GM18867 (cell line): Measurements from ENCODE around the gene FAM120B.

Experiments
- ATAC-seq: cut with Tn5 transposase; IDR thresholded peaks from one replicate; pipeline ENCODE4 v1.9.1; 2021; ENCODE audit warnings: mild to moderate bottlenecking, moderate library complexity; ENCODE audit not compliant: unreplicated experiment

Gene FAM120B

GRCh38 chr6:170271771-170272314 lies 34.7 kb upstream of the FAM120B start:
- ATAC-seq, result peak; percentile 96

- ATAC-seq, result no peak
Observed at GRCh38 chr6:170272341-170273065, 34.1 kb upstream of the FAM120B start.

GRCh38 chr6:170273191-170273590 lies 33.4 kb upstream of the FAM120B start:
- ATAC-seq, result no peak

- no peak for ATAC-seq
Observed at GRCh38 chr6:170273681-170274080, 32.9 kb upstream of the FAM120B start.

- no peak for ATAC-seq
Observed at GRCh38 chr6:170274713-170275560, 31.6 kb upstream of the FAM120B start.

GRCh38 chr6:170276369-170277057 lies 30.0 kb upstream of the FAM120B start:
- no peak for ATAC-seq

- ATAC-seq, result no peak
Observed at GRCh38 chr6:170277893-170278742, 28.4 kb upstream of the FAM120B start.

- ATAC-seq, result no peak
Observed at GRCh38 chr6:170278743-170279094, 27.8 kb upstream of the FAM120B start.

GRCh38 chr6:170279426-170279825 lies 27.1 kb upstream of the FAM120B start:
- ATAC-seq, result no peak

GRCh38 chr6:170279977-170280688 lies 26.4 kb upstream of the FAM120B start:
- ATAC-seq, result peak; percentile 89

GRCh38 chr6:170280689-170281045 lies 25.9 kb upstream of the FAM120B start:
- ATAC-seq, result peak; percentile 44

GRCh38 chr6:170281331-170282292 lies 24.9 kb upstream of the FAM120B start:
- no peak for ATAC-seq

- no peak for ATAC-seq
Observed at GRCh38 chr6:170282512-170283158, 23.9 kb upstream of the FAM120B start.

- no peak for ATAC-seq
Observed at GRCh38 chr6:170283212-170284081, 23.1 kb upstream of the FAM120B start.

GRCh38 chr6:170284126-170284773 lies 22.3 kb upstream of the FAM120B start:
- ATAC-seq, result no peak

GRCh38 chr6:170284866-170285469 lies 21.6 kb upstream of the FAM120B start:
- ATAC-seq, result no peak
